ENCODE results near the gene SIM1. TPM values are rescaled to one million over a fixed set of nuclear protein-coding genes. Genes with fewer than 3 reads are reported as not detected.

The SIM1 gene
- total and polyA plus RNA-seq, 8 donors = 1.5 to 6.0 (median 4.1) TPM

DNA sequence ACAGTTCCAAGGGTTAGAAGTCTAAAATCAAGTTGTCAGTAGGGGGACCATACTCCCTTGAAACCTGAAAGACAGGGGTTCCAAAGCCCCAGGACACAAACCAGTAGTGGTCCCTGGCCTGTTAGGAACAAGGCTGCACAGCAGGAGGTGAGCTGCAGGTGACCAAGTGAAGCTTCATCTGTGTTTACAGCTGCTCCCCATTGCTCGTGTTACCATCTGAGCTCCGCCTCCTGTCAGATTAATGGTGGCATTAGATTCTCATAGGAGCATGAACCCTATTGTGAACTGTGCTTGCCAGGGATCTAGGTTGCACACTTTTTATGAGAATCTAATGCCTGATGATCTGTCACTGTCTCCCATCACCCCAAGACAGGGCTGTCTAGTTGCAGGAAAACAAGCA lies 25.3 kb upstream of the SIM1 start:
- no peak for TF ChIP-seq CTCF (IDR thresholded peaks at IDR 0.05)
- intact Hi-C loops (cut with DNase I) = no loop called here
- ATAC-seq = no peak
- Histone ChIP-seq H3K4me1 (peaks cover 0 to 4% (median 3%) of the 10 kb centered on the region in 3 donors), H3K4me3 (no peak overlapping the region), H3K27me3 (no peaks in the 10 kb centered on the region), H3K9me3 (no peaks in the 10 kb centered on the region), H3K27ac (no peak overlapping the region), H3K36me3 (no peaks in the 10 kb centered on the region)
- FAIRE-seq = no peak
- DNase-seq = no peak
- 66 to 88% methylated on average over 2 of the region's 2 CpGs for WGBS, 2 donors

DNA sequence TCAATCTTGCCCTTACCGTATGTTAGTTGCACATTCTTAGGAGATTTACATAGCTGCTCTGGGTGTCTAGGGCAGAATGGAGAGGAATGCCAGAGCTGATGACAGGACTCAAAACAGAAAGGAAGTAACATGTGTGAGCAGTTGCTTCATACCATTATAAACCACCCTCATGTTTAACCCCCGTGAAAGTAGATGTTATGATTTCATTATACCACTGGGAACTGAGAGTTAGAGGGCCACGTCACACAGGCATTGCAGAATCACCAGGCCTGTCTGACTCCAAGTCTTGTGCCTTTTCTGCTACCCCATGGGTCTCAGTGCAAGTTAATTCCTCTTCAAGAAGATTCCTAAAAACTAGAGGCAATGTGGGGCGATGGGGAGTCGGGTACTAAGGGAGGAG lies 23.5 kb upstream of the SIM1 start:
- DNase-seq (no peak), ATAC-seq (no peak), FAIRE-seq (no peak)
- intact Hi-C loops (cut with DNase I) = loop anchor here in 1 of 3 donors (10.0 kb wide), 1 partner anchor 363 kb away; no protein-coding TSS in a partner anchor
- H3K4me1 ChIP-seq = no peaks in the 10 kb centered on the region
- WGBS, 2 donors = 88 to 90% methylated on average over 5 of the region's 5 CpGs
- no peaks in the 10 kb centered on the region for H3K27me3 ChIP-seq
- no peak for TF ChIP-seq CTCF (IDR thresholded peaks at IDR 0.05)
- H3K4me3 ChIP-seq = no peak overlapping the region
- H3K27ac ChIP-seq = no peak overlapping the region
- H3K9me3 ChIP-seq = no peaks in the 10 kb centered on the region
- no peaks in the 10 kb centered on the region for H3K36me3 ChIP-seq

DNA sequence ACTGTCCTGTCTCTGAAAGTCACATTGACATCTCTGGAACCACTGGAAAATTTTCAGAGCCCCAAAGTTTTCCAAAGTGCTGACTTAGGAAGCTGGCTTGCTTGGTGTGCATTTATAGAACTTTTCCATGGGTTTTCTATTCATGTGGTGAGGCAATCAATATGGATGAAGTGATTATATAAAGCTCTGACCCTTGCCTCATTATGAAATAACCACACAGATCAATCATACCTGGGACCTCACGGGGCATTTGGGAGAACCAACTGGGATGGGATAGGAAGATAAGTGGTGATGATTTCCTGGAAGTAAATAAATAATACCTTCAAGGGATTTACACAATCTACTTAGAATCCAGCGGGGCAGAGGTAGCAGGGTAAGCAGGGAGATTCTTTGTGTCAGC lies 22.9 kb upstream of the SIM1 start:
- no peak for TF ChIP-seq CTCF (IDR thresholded peaks at IDR 0.05)
- no peak for DNase-seq
- no peak for ATAC-seq
- FAIRE-seq = no peak
- intact Hi-C loops (cut with DNase I) = loop anchor here in 1 of 3 donors (10.0 kb wide), 1 partner anchor 363 kb away; no protein-coding TSS in a partner anchor
- no peaks in the 10 kb centered on the region for H3K36me3 ChIP-seq
- H3K27me3 ChIP-seq = no peaks in the 10 kb centered on the region
- H3K9me3 ChIP-seq = no peaks in the 10 kb centered on the region
- H3K4me1 ChIP-seq = no peaks in the 10 kb centered on the region
- no peak overlapping the region for H3K27ac ChIP-seq
- 81 to 82% methylated on average over 2 of the region's 2 CpGs for WGBS, 2 donors
- no peak overlapping the region for H3K4me3 ChIP-seq

- Histone ChIP-seq H3K27me3 (no peaks in the 10 kb centered on the region), H3K4me3 (no peak overlapping the region), H3K27ac (no peak overlapping the region), H3K9me3 (no peaks in the 10 kb centered on the region), H3K36me3 (no peaks in the 10 kb centered on the region), H3K4me1 (no peaks in the 10 kb centered on the region)
- no peak for ATAC-seq
- FAIRE-seq = no peak
- DNase-seq = no peak
- TF ChIP-seq CTCF (IDR thresholded peaks at IDR 0.05) = no peak
- intact Hi-C loops (cut with DNase I) = loop anchor here in 1 of 3 donors (10.0 kb wide), 1 partner anchor 360 kb away; no protein-coding TSS in a partner anchor
These were observed 20.5 kb upstream of the SIM1 start for GRCh38 chr6:100485268-100485667.

GRCh38 chr6:100484474-100484873 lies 19.8 kb upstream of the SIM1 start:
- Histone ChIP-seq H3K27me3 (no peaks in the 10 kb centered on the region), H3K36me3 (no peaks in the 10 kb centered on the region), H3K4me3 (no peak overlapping the region), H3K9me3 (no peaks in the 10 kb centered on the region), H3K27ac (no peak overlapping the region), H3K4me1 (no peaks in the 10 kb centered on the region)
- DNase-seq (no peak), ATAC-seq (no peak), FAIRE-seq (no peak)
- 71 to 72% methylated on average over 5 of the region's 5 CpGs for WGBS, 2 donors
- intact Hi-C loops (cut with DNase I) = loop anchor here in 2 of 3 donors (5.0 to 10.0 kb wide), 2 partner anchors 360 to 367 kb away; no protein-coding TSS in a partner anchor
- TF ChIP-seq CTCF (IDR thresholded peaks at IDR 0.05) = no peak
